Cardiac fibroblast (primary cell): ENCODE results near the gene ADGRB2.

Experiments used
- DNase-seq, 2 donors: peaks; one replicate each; pipeline versions ENCODE4 v3.0.0 to v3.0.0-alpha.2; 2010; ENCODE audit warnings: low read depth in 2 of 2
- H3K4me3 ChIP-seq, 2 donors: replicated peaks in 1 of 2; 1 replicate in 1 of 2; 2 replicates in 1 of 2; pipeline ENCODE4 v1.5.1; 2011; ENCODE audit warnings: low read depth in 2 of 2, low read length in 2 of 2, mild to moderate bottlenecking in 2 of 2, moderate library complexity in 1 of 2
- CTCF ChIP-seq: IDR thresholded peaks from one replicate; pipeline ENCODE4 v1.5.1; 2011; ENCODE audit warnings: low read depth, mild to moderate bottlenecking, low read length, inconsistent platforms

Gene ADGRB2

DNA sequence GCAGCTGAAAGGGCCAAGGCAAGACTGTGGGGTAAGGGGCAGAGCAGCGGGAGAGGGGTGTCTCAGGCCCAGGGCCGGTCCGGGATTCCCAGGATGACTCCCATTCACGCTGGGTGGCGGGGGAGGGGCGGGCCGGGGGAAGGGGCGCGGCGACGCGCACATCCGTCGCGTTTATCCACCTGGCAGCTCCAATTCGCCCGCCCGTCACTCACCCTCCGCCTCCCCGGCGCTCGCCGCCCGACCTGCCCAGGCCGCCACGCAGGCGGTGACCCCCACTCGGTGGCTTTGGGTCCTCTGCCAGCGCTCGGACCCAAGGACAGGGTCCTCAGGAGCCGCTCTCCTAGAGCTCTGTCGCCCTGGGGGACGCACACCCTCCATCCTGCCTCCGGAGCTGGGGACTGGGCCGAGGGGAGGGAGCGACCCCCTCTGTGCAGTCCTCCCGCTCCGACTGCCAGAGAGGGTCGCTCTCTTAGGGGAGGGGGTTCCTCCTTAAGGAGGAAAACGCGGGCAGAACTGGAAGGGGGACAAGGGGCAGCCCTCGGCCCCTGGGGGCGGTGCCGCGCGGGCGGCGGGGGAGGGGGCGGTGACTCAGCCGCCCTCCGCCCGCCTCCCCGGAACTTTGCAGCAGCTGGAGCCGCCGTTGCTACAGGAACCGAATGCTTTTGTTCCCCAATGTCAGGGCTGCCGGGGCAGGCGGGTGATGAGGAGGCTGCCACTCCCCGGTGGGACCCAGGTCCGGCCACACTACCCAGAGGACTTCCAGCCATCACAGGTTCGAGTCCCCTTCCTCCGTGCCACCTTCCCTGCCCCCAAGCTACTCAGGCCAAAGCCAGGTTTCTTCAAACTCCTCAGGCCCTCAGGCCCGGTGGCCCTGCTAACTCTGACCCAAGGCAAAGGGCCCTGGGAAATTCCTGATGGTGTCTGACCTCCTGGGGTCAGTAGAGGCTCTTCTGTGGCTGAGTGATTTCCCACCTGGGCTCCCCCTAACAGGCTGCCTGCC is 3.4 kb downstream of the ADGRB2 start:
- peak; percentile 67 to 71 for DNase-seq
- no peak for TF ChIP-seq CTCF
- H3K4me3 ChIP-seq = peak overlapping the region; percentile 43 to 49

DNA sequence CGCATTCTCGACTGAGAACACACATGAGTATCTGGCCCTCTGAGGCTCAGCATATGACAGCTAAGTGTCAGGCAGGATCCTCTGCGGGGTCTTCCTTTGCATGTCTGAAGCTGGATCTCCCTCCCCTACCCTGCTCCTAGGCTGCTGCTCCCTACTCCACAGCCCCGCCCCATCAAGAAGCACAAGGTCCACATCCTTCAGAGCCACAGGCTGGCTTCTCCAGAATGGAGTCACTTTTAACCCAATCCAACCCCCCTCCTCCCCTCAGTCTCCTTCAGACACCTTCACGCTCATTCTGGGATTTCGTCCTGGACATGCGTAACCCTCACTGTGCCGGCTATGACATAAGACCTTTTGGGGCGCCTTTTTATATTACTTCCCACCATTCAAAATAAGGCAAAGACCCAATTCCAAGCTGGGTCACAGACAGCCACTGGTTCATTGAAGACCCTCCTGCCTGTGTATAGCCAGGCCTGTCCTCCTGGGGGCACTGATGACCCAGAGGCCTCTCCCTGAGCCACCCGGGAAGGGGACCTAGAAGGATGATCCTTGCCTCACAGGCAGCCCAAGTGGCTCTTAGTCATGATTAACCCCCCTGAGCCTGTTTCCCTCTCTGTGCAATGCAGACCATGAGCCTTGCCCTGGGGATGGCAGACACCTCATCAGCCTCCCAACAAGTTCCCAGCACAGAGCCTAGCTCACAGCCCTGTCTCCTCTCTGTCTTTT is 4.7 kb downstream of the ADGRB2 start:
- DNase-seq = peak in 1 of 2 donors; percentile 18
- H3K4me3 ChIP-seq = no peak overlapping the region
- no peak for TF ChIP-seq CTCF

- TF ChIP-seq CTCF = no peak
- DNase-seq = no peak
- no peak overlapping the region for H3K4me3 ChIP-seq
These were observed 5.3 kb downstream of the ADGRB2 start for GRCh38 chr1:31758823-31759222.

DNA sequence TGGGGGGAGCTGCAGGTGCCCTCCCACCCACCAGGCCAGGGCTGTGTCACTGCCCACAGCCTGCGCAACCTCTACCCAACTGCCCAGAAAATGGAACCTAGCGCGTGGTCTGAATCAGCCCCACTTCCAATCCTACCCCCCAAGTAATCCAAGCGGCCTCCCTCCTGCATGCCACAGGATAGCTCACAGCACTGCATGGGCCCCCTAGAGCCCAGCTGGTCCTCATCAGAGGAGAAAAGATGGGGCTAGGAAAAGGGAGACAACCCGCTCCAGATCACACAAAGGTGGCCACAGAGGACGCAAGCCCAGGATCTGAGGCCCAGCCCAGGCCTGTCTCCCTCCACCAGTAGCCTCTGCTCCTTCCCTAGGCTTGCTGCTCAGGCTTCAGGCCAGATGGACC is 6.2 kb downstream of the ADGRB2 start:
- TF ChIP-seq CTCF = no peak
- DNase-seq = no peak
- no peak overlapping the region for H3K4me3 ChIP-seq

GRCh38 chr1:31757204-31757679 is 6.9 kb downstream of the ADGRB2 start:
- no peak for DNase-seq
- no peak overlapping the region for H3K4me3 ChIP-seq
- TF ChIP-seq CTCF = no peak

- no peak for DNase-seq
- no peak for TF ChIP-seq CTCF
- no peak overlapping the region for H3K4me3 ChIP-seq
These were observed 7.6 kb downstream of the ADGRB2 start for GRCh38 chr1:31756578-31756977.
